Transverse colon (tissue), 4 donors: ENCODE data around the gene TRIM8. TPM values are rescaled to one million over a fixed set of nuclear protein-coding genes. Genes with fewer than 3 reads are reported as not detected.

Experiments
- DNase-seq: peaks from one replicate; pipeline ENCODE4 v3.0.0-alpha.2; 2019
- H3K27ac ChIP-seq, 4 donors: fragments of 200-600 bp; sonication (generic); 2 replicates each; pipeline ENCODE4 v1.5.1; 2016 to 2018; ENCODE audit warnings: inconsistent platforms in 4 of 4
- H3K27me3 ChIP-seq: fragments of 200-600 bp; sonication (generic); 2 replicates; pipeline ENCODE4 v1.5.1; 2017; ENCODE audit warnings: inconsistent platforms
- H3K36me3 ChIP-seq, 4 donors: fragments of 200-600 bp; sonication (generic); 2 replicates each; pipeline ENCODE4 v1.5.1; 2017 to 2019; ENCODE audit warnings: inconsistent platforms in 4 of 4
- H3K4me1 ChIP-seq, 4 donors: fragments of 200-600 bp; sonication (generic); 2 replicates each; pipeline ENCODE4 v1.5.1; 2017 to 2020; ENCODE audit warnings: inconsistent platforms in 4 of 4
- H3K4me3 ChIP-seq, 4 donors: fragments of 200-600 bp; sonication (generic); 1 replicate in 1 of 4; 2 replicates in 3 of 4; pipeline versions ENCODE4 v1.5.1 to v1.6.1; 2017 to 2019; ENCODE audit warnings: inconsistent platforms in 4 of 4
- H3K9me3 ChIP-seq, 2 donors: fragments of 200-600 bp; sonication (generic); 2 replicates each; pipeline ENCODE4 v1.5.1; 2017 to 2019; ENCODE audit warnings: inconsistent platforms in 2 of 2
- CTCF ChIP-seq, 5 experiments: fragments of 200-600 bp in 3 of 5; fragments of 450-650 bp in 2 of 5; sonication (generic) in 3 of 5; IDR thresholded peaks; 1 replicate in 2 of 5; 2 replicates in 3 of 5; pipeline ENCODE4 v1.5.1; 2016 to 2017; ENCODE audit warnings: antibody characterized with exemption in 5 of 5, inconsistent platforms in 3 of 5, mild to moderate bottlenecking in 2 of 5, moderate library complexity in 1 of 5
- EP300 ChIP-seq: sonication (generic); formaldehyde crosslinking; IDR thresholded peaks from one replicate; pipeline ENCODE4 v1.6.1; 2017; ENCODE audit warnings: antibody characterized with exemption, low read depth
- POLR2A ChIP-seq: fragments of 450-650 bp; IDR thresholded peaks from one replicate; pipeline ENCODE4 v1.6.1; 2016; ENCODE audit warnings: antibody characterized with exemption, mild to moderate bottlenecking, moderate library complexity
- POLR2AphosphoS5 ChIP-seq, 3 donors: sonication (generic); formaldehyde crosslinking; IDR thresholded peaks; one replicate each; pipeline ENCODE4 v1.6.1; 2016; ENCODE audit warnings: antibody characterized with exemption in 3 of 3
- WGBS, 2 donors: methylation state at CpG; one replicate each; pipeline ENCODE4 v1.1.5; 2018; ENCODE audit warnings: low coverage in 1 of 2; 5-methylcytosine and 5-hydroxymethylcytosine counted together
- in situ Hi-C, 4 donors: fragments of 200-750 bp; cut with MboI; loops; one replicate each; pipeline versions ENCODE4 v1.15.0 to v1.15.1; 2017; ENCODE audit warnings: low sequenced_read_pairs in 3 of 4, low pct_ligation_motif_present in 1 of 4, low pct_unique_long_range_greater_than_20kb in 1 of 4
- intact Hi-C: fragments of 100-400 bp; cut with DNase I; formaldehyde crosslinking; loops from one replicate; pipeline ENCODE4 v1.15.1; 2023; ENCODE audit warnings: low total_unique reads
- total RNA-seq, 4 donors: library from RNA; depleted of rRNA; stranded (reverse); fragments of >200 nt; gene quantifications; one replicate each; pipeline ENCODE4 v1.1.0, GENCODE V29; 2016

The TRIM8 gene
- total RNA-seq, 4 donors from 2014 or later: 59.1 to 108 (median 66.8) TPM

GRCh38 chr10:102615361-102615760 is 28.9 kb upstream of the TRIM8 start:
- WGBS, 2 donors: 69% methylated on average over 5 of the region's 7 CpGs; no CpG with 5 or more reads in 1 of the 2 donors
- no peak for DNase-seq
- TF ChIP-seq POLR2AphosphoS5 (IDR thresholded peaks at IDR 0.05) (no peak), CTCF (IDR thresholded peaks at IDR 0.05) (no peak), POLR2A (no peak), EP300 (no peak)
- no peak overlapping the region for H3K4me3 ChIP-seq
- H3K36me3 ChIP-seq: peaks cover 0 to 3% (median 0%) of the 10 kb centered on the region in 4 donors
- no peaks in the 10 kb centered on the region for H3K27me3 ChIP-seq
- peaks cover 25 to 57% (median 46%) of the 10 kb centered on the region in 4 donors for H3K4me1 ChIP-seq
- H3K9me3 ChIP-seq: no peaks in the 10 kb centered on the region
- intact Hi-C loops: no loop called here
- in situ Hi-C loops: no loop called here
- peak overlapping the region; percentile 41 to 54 (median 42) for H3K27ac ChIP-seq

GRCh38 chr10:102616066-102616770 is 28.1 kb upstream of the TRIM8 start:
- 67% methylated on average over 1 of the region's 1 CpG; no CpG with 5 or more reads in 1 of the 2 donors for WGBS, 2 donors
- peak overlapping the region; percentile 50 to 59 (median 54) for H3K27ac ChIP-seq
- DNase-seq: peak; percentile 47
- H3K4me3 ChIP-seq: no peak overlapping the region
- peaks cover 0 to 3% (median 0%) of the 10 kb centered on the region in 4 donors for H3K36me3 ChIP-seq
- no peak for TF ChIP-seq POLR2A
- peak in 1 of 3 donors; percentile 29 for TF ChIP-seq POLR2AphosphoS5 (IDR thresholded peaks at IDR 0.05)
- H3K4me1 ChIP-seq: peaks cover 34 to 66% (median 47%) of the 10 kb centered on the region in 4 donors
- H3K27me3 ChIP-seq: no peaks in the 10 kb centered on the region
- intact Hi-C loops (no loop called here), in situ Hi-C loops (no loop called here)
- H3K9me3 ChIP-seq: no peaks in the 10 kb centered on the region

GRCh38 chr10:102617041-102617440 is 27.2 kb upstream of the TRIM8 start:
- in situ Hi-C loops: no loop called here
- peaks cover 0 to 3% (median 0%) of the 10 kb centered on the region in 4 donors for H3K36me3 ChIP-seq
- H3K27ac ChIP-seq: peak overlapping the region in 2 of 4 donors; percentile 54 to 59
- intact Hi-C loops: no loop called here
- H3K4me3 ChIP-seq: no peak overlapping the region
- peaks cover 35 to 69% (median 43%) of the 10 kb centered on the region in 4 donors for H3K4me1 ChIP-seq
- TF ChIP-seq EP300 (no peak), POLR2AphosphoS5 (IDR thresholded peaks at IDR 0.05) (no peak), POLR2A (no peak), CTCF (IDR thresholded peaks at IDR 0.05) (no peak)
- no peaks in the 10 kb centered on the region for H3K9me3 ChIP-seq
- DNase-seq: no peak
- 97% methylated on average over 9 of the region's 9 CpGs; no CpG with 5 or more reads in 1 of the 2 donors for WGBS, 2 donors
- H3K27me3 ChIP-seq: no peaks in the 10 kb centered on the region

GRCh38 chr10:102617816-102618215 is 26.5 kb upstream of the TRIM8 start:
- in situ Hi-C loops (no loop called here), intact Hi-C loops (no loop called here)
- no peak for DNase-seq
- Histone ChIP-seq H3K27me3 (no peaks in the 10 kb centered on the region), H3K36me3 (peaks cover 0 to 3% (median 0%) of the 10 kb centered on the region in 4 donors), H3K4me3 (no peak overlapping the region), H3K27ac (peak overlapping the region in 1 of 4 donors; percentile 59), H3K9me3 (no peaks in the 10 kb centered on the region), H3K4me1 (peaks cover 28 to 62% (median 36%) of the 10 kb centered on the region in 4 donors)
- 88% methylated on average over 8 of the region's 8 CpGs; no CpG with 5 or more reads in 1 of the 2 donors for WGBS, 2 donors
- TF ChIP-seq EP300 (no peak), POLR2A (no peak), CTCF (IDR thresholded peaks at IDR 0.05) (no peak), POLR2AphosphoS5 (IDR thresholded peaks at IDR 0.05) (no peak)
